DOHH2 (cell line): Measurements from ENCODE around the gene LIMS3.
"Not testable (repeated sequence)": the region's sequence is repeated elsewhere in the genome, so short reads cannot be mapped to it uniquely, and the experiment has no call there.

Experiments
- CTCF ChIP-seq: fragments of 200-600 bp; sonication (generic); IDR thresholded peaks from one replicate; pipeline ENCODE4 v1.5.1; 2014; ENCODE audit warnings: antibody characterized with exemption, mild to moderate bottlenecking, low read depth, low read length; ENCODE audit not compliant: poor library complexity, severe bottlenecking
- EZH2phosphoT487 ChIP-seq: fragments of 200-600 bp; sonication (generic); IDR thresholded peaks from 2 replicates; pipeline ENCODE4 v1.6.1; 2017; ENCODE audit warnings: borderline replicate concordance, mild to moderate bottlenecking, antibody characterized with exemption, low read length, moderate library complexity, mixed read lengths

GRCh38 chr2:109924481-109924880 lies 26.0 kb downstream of the LIMS3 start:
- not testable (repeated sequence) for TF ChIP-seq CTCF, EZH2phosphoT487
